B cell (primary cell): ENCODE data around the gene CCDC146. TPM values are rescaled to one million over a fixed set of nuclear protein-coding genes. Genes with fewer than 3 reads are reported as not detected.
"Not testable (repeated sequence)": the region's sequence is repeated elsewhere in the genome, so short reads cannot be mapped to it uniquely, and the experiment has no call there.

Experiments used
- ATAC-seq: fragments of 200-7000 bp; cut with Tn5 transposase; one replicate; pipeline ENCODE4 v1.10.0; 2021; ENCODE audit warnings: low read depth, mild to moderate bottlenecking, moderate number of reproducible peaks, moderate library complexity
- CTCF ChIA-PET: fragments of 350-600 bp; sonication (Branson Sonifier 250); formaldehyde crosslinking; loops from one replicate; lab custom pipeline; 2021; ENCODE audit warnings: antibody characterized with exemption, inconsistent platforms; lab: Charles Lee
- POLR2A ChIA-PET: fragments of 350-600 bp; sonication (Branson Sonifier 250); formaldehyde crosslinking; loops from one replicate; lab custom pipeline; 2021; ENCODE audit warnings: antibody characterized with exemption; lab: Charles Lee
- DNase-seq: peaks from one replicate; pipeline ENCODE4 v3.0.0; 2013
- H2AFZ ChIP-seq: 2 replicates; pipeline ENCODE4 v1.6.1; 2012; ENCODE audit warnings: mild to moderate bottlenecking, low read depth, low read length; ENCODE audit not compliant: insufficient read depth, poor library complexity, severe bottlenecking
- H3K27ac ChIP-seq, 2 donors: 1 replicate in 1 of 2; 2 replicates in 1 of 2; pipeline ENCODE4 v1.5.1; 2012 to 2013; ENCODE audit warnings: low read length in 2 of 2, mild to moderate bottlenecking in 2 of 2, moderate library complexity in 1 of 2
- H3K27me3 ChIP-seq, 4 experiments: fragments of 200-600 bp in 1 of 4; sonication (generic) in 1 of 4; replicated peaks in 1 of 4; 1 replicate in 2 of 4; 2 replicates in 2 of 4; pipeline versions ENCODE4 v1.6.1 to v1.7.0; 2013 to 2016; ENCODE audit warnings: low read length in 3 of 4, mild to moderate bottlenecking in 2 of 4, mixed read lengths in 1 of 4, moderate library complexity in 1 of 4; ENCODE audit not compliant: insufficient read depth in 4 of 4, control insufficient read depth in 3 of 4; ENCODE audit errors: control extremely low read depth in 1 of 4
- H3K36me3 ChIP-seq, 2 experiments: replicated peaks in 1 of 2; 1 replicate in 1 of 2; 2 replicates in 1 of 2; pipeline versions ENCODE4 v1.6.1 to v1.7.1; 2013; ENCODE audit warnings: low read length in 1 of 2; ENCODE audit not compliant: insufficient read depth in 2 of 2, control insufficient read depth in 1 of 2; ENCODE audit errors: control extremely low read depth in 1 of 2, extremely low read depth in 1 of 2
- H3K4me1 ChIP-seq, 2 donors: fragments of 200-600 bp in 1 of 2; sonication (generic) in 1 of 2; 1 replicate in 1 of 2; 2 replicates in 1 of 2; pipeline versions ENCODE4 v1.5.1 to v1.6.1; 2013 to 2017; ENCODE audit warnings: low read length in 2 of 2; ENCODE audit not compliant: control insufficient read depth in 2 of 2, insufficient read depth in 2 of 2
- H3K4me2 ChIP-seq: replicated peaks from 2 replicates; pipeline ENCODE3; 2012; ENCODE audit warnings: mild to moderate bottlenecking, low read depth, low read length; ENCODE audit not compliant: poor library complexity, severe bottlenecking
- H3K4me3 ChIP-seq, 5 experiments: fragments of 200-600 bp in 1 of 5; sonication (generic) in 1 of 5; 1 replicate in 3 of 5; 2 replicates in 2 of 5; pipeline versions ENCODE4 v1.5.1 to v1.7.0; 2011 to 2016; ENCODE audit warnings: low read length in 4 of 5, mild to moderate bottlenecking in 4 of 5, low read depth in 2 of 5, control low read depth in 1 of 5, moderate library complexity in 1 of 5; ENCODE audit not compliant: insufficient read depth in 1 of 5; ENCODE audit errors: control extremely low read depth in 1 of 5, extremely low read depth in 1 of 5
- H3K79me2 ChIP-seq: fragments of 200-600 bp; sonication (generic); one replicate; pipeline ENCODE4 v1.6.0; 2016; ENCODE audit warnings: low read length; ENCODE audit not compliant: control insufficient read depth, insufficient read depth
- H3K9ac ChIP-seq: fragments of 200-600 bp; sonication (generic); 2 replicates; pipeline ENCODE4 v1.6.1; 2017; ENCODE audit warnings: mild to moderate bottlenecking, low read length, moderate library complexity
- H3K9me3 ChIP-seq, 3 donors: one replicate each; pipeline versions ENCODE4 v1.6.1 to v1.7.1; 2013; ENCODE audit warnings: low read length in 2 of 3; ENCODE audit not compliant: control insufficient read depth in 2 of 3, insufficient read depth in 1 of 3; ENCODE audit errors: control extremely low read depth in 1 of 3
- H4K20me1 ChIP-seq: 2 replicates; pipeline ENCODE4 v1.6.0; 2012; ENCODE audit warnings: mild to moderate bottlenecking, low read length; ENCODE audit not compliant: insufficient read depth, control insufficient read depth, poor library complexity, severe bottlenecking
- H3K27ac Mint-ChIP-seq: one replicate; pipeline ENCODE4 v1.8.0; 2021; ENCODE audit warnings: mixed read lengths
- H3K27me3 Mint-ChIP-seq: one replicate; pipeline ENCODE4 v1.8.0; 2021; ENCODE audit warnings: mixed read lengths
- H3K4me1 Mint-ChIP-seq: one replicate; pipeline ENCODE4 v1.8.0; 2021; ENCODE audit warnings: mixed read lengths
- H3K4me3 Mint-ChIP-seq: one replicate; pipeline ENCODE4 v1.8.0; 2021; ENCODE audit warnings: mixed read lengths
- H3K9me3 Mint-ChIP-seq: one replicate; pipeline ENCODE4 v1.8.0; 2022; ENCODE audit warnings: mixed read lengths; ENCODE audit not compliant: insufficient read depth
- WGBS: methylation state at CpG from one replicate; pipeline ENCODE4 v1.1.5; 2013; ENCODE audit warnings: missing lambda C conversion rate; ENCODE audit not compliant: insufficient coverage; 5-methylcytosine and 5-hydroxymethylcytosine counted together
- intact Hi-C: fragments of 100-400 bp; cut with micrococcal nuclease; formaldehyde crosslinking; loops from one replicate; pipeline ENCODE4 v1.10.0; 2022
- polyA plus RNA-seq: library from polyadenylated mRNA; depleted of rRNA; stranded (reverse); fragments of >200 nt; gene quantifications from 2 replicates; pipeline ENCODE4 v1.2.3, GENCODE V29; 2012
- total RNA-seq, 2 donors: library from RNA; stranded (reverse); fragments of 120-200 nt in 1 of 2; gene quantifications; 1 replicate in 1 of 2; 2 replicates in 1 of 2; pipeline versions ENCODE4 v1.2.3 to v1.2.4, GENCODE V29; 2013 to 2022

Gene CCDC146
- total and polyA plus RNA-seq, 2 donors (not counting 1 experiment from before 2014, with no cell fraction given) = 5.6 to 8.5 TPM

DNA sequence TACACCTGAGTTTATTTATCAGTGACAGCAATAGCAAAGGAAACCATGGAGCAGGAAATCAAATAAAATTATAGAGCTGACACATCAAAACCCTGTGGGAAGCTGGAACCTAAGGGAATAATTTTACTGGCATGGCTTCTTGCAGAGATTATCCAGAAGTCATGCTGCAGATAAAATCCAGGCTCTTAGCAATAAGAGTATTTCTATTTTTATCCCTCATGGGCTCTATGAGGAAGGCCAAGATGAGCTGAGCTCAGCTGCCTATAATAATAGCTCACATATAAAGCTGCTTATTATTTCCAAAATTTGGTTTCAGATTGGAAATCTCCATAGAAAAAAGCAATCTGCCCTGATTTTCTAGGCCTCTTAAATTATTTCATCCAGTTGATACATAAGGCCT lies 43.3 kb upstream of the CCDC146 start:
- H3K4me1 Mint-ChIP-seq, H3K4me2 ChIP-seq, H3K9me3 ChIP-seq, intact Hi-C loops, H3K9me3 Mint-ChIP-seq, POLR2A ChIA-PET, H4K20me1 ChIP-seq, H3K4me3 Mint-ChIP-seq, H3K9ac ChIP-seq, H3K27me3 Mint-ChIP-seq, H3K4me1 ChIP-seq, H3K27me3 ChIP-seq, H3K4me3 ChIP-seq, CTCF ChIA-PET, ATAC-seq, H3K27ac Mint-ChIP-seq, H3K36me3 ChIP-seq, H2AFZ ChIP-seq, H3K27ac ChIP-seq, H3K79me2 ChIP-seq, DNase-seq: not testable (repeated sequence)

DNA sequence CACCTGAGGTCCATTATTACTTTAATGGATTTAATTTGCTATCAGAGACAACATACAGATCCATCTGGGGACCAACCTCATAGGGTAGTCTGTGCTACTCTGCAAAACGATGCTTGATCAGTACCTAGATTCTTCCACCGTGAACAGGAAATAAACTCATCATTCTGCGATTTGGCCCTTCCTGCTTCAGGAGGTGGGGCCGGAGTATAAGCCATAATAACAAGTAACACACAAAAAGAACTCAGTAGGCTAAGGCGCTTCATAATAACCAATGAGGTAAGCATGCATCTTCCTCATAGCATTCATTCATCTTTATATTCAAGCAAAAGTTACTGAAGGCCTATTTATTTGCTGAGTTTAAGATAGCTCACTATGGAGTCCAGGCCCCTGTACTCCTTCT lies 42.8 kb upstream of the CCDC146 start:
- H4K20me1 ChIP-seq, H3K9ac ChIP-seq, H3K36me3 ChIP-seq, H3K9me3 Mint-ChIP-seq, H3K4me2 ChIP-seq, H3K4me3 Mint-ChIP-seq, H3K4me1 ChIP-seq, H3K27ac ChIP-seq, H3K27ac Mint-ChIP-seq, H3K4me3 ChIP-seq, H3K27me3 ChIP-seq, intact Hi-C loops, DNase-seq, H3K79me2 ChIP-seq, ATAC-seq, H3K9me3 ChIP-seq, H3K4me1 Mint-ChIP-seq, H2AFZ ChIP-seq, CTCF ChIA-PET, POLR2A ChIA-PET, H3K27me3 Mint-ChIP-seq: not testable (repeated sequence)
- WGBS = no CpG with 5 or more reads among the region's 5 CpGs

DNA sequence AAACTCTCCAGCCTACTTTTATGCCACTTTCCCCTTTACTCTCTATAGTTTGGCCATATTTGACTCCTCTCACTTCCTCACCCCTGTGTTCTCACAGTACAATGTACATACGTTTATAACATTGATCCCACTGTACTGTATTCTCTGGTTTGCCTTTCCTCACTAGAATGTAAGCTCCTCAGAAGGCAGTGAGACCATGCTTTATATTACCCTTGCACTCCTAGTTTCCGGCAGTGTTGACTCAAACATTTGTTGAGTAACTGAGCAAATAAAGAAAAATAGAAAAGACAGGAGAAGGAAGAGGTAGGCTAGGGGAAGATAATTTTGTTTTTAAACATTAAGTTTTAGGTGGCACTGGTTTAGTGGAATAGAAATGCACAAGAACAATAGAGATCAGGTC lies 42.2 kb upstream of the CCDC146 start:
- H3K9me3 Mint-ChIP-seq, H3K27me3 ChIP-seq, H3K27me3 Mint-ChIP-seq, H3K4me1 Mint-ChIP-seq, H3K9me3 ChIP-seq, H3K4me3 Mint-ChIP-seq, DNase-seq, intact Hi-C loops, H2AFZ ChIP-seq, H3K27ac ChIP-seq, H4K20me1 ChIP-seq, CTCF ChIA-PET, H3K4me1 ChIP-seq, H3K9ac ChIP-seq, H3K36me3 ChIP-seq, ATAC-seq, H3K4me2 ChIP-seq, H3K4me3 ChIP-seq, H3K27ac Mint-ChIP-seq, POLR2A ChIA-PET, H3K79me2 ChIP-seq: not testable (repeated sequence)
- no CpG with 5 or more reads among the region's 2 CpGs for WGBS

DNA sequence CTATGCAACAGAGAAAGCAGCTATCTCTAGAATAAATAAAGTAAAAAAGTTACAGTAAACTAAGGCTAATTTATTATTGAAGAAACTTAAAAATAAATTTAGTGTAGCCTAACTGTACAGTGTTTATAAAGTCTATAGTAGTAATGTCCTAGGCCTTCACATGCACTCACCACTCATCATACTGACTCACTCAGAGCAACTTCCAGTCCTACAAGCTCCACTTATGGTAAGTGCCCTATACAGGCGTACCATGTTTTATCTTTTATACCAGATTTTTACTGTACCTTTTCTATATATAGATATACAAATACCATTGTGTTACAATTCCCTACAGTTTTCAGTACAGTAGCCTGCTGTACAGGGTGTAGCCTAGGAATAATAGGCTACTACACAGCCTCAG lies 40.2 kb upstream of the CCDC146 start:
- H3K9me3 ChIP-seq, intact Hi-C loops, H3K4me3 ChIP-seq, H3K4me3 Mint-ChIP-seq, H3K4me1 Mint-ChIP-seq, H3K27me3 Mint-ChIP-seq, H3K79me2 ChIP-seq, POLR2A ChIA-PET, H3K36me3 ChIP-seq, H3K4me1 ChIP-seq, CTCF ChIA-PET, H3K27ac ChIP-seq, DNase-seq, H4K20me1 ChIP-seq, H3K4me2 ChIP-seq, H3K27me3 ChIP-seq, H3K27ac Mint-ChIP-seq, ATAC-seq, H2AFZ ChIP-seq, H3K9me3 Mint-ChIP-seq, H3K9ac ChIP-seq: not testable (repeated sequence)
- no CpG with 5 or more reads among the region's 1 CpG for WGBS
